Activated naive CD8-positive, alpha-beta T cell treated with anti-CD3 and anti-CD28 coated beads for 36 hours (primary cell): Measurements from ENCODE around the gene MBNL2. TPM values are rescaled to one million over a fixed set of nuclear protein-coding genes. Genes with fewer than 3 reads are reported as not detected.
A peak's percentile ranks its signal among the peaks of the same experiment; 100 is the strongest.
"Not testable (repeated sequence)": the region's sequence is repeated elsewhere in the genome, so short reads cannot be mapped to it uniquely, and the experiment has no call there.

Experiments
- DNase-seq: peaks from one replicate; pipeline ENCODE4 v3.0.0; 2021
- H3K27ac Mint-ChIP-seq: one replicate; pipeline ENCODE4 v1.8.0; 2022; ENCODE audit warnings: mild to moderate bottlenecking, moderate library complexity, mixed read lengths
- H3K27me3 Mint-ChIP-seq: one replicate; pipeline ENCODE4 v1.8.0; 2022; ENCODE audit warnings: mild to moderate bottlenecking, mixed read lengths
- H3K36me3 Mint-ChIP-seq: one replicate; pipeline ENCODE4 v1.8.0; 2021; ENCODE audit warnings: mild to moderate bottlenecking, mixed read lengths
- H3K4me1 Mint-ChIP-seq: one replicate; pipeline ENCODE4 v1.8.0; 2021; ENCODE audit warnings: mixed read lengths
- H3K4me3 Mint-ChIP-seq: one replicate; pipeline ENCODE4 v1.8.0; 2022; ENCODE audit warnings: mild to moderate bottlenecking, moderate library complexity, mixed read lengths
- H3K9me3 Mint-ChIP-seq: one replicate; pipeline ENCODE4 v1.8.0; 2022; ENCODE audit warnings: mixed read lengths
- total RNA-seq, 2 experiments: library from RNA; stranded (reverse); gene quantifications; one replicate each; pipeline ENCODE4 v1.2.3, GENCODE V29; 2021

The MBNL2 gene
- total RNA-seq, 2 experiments from 2014 or later, result 12.5 to 13.6 TPM

DNA sequence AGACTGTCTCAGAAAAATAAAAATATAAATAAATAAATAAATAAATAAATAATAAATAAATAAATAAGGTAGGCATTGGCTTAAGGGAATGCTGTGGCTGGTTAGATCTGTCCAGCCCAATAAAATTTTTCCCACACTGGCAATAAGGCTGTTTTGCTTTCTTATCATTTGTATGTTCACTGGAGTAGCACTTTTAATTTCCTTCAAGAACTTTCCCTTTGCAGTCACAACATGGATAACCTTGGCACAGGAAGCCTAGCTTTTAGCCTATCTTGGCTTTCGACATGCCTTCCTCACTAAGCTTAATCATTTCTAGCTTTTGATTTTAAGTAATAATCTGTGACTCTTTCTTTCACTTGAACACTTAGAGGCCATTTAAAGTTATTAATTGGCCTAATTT is 129.9 kb downstream of the MBNL2 start:
- H3K36me3 Mint-ChIP-seq, H3K27ac Mint-ChIP-seq, H3K4me1 Mint-ChIP-seq: not testable (repeated sequence)

DNA sequence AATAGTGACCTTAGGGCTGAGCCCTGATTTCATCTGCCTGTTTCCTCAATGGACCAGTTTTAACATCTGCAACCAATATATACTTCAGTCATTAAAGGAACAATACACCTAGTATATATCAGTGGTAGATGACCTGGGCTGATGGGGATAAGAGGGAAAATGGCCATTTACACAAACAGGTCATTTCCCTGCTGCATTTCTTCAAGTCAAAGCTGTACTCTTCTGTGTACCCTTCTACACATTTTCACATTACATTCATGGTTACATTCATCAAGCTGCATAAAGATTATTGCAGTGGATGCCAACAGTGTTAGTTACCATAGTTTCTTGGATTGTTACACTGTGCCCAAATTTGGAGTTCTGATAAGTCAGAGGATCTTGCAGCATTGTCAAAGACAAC is 130.7 kb downstream of the MBNL2 start:
- Mint-ChIP-seq H3K4me3 (no peak overlapping the region), H3K36me3 (peaks cover 8% of the 10 kb centered on the region), H3K9me3 (no peaks in the 10 kb centered on the region), H3K4me1 (no peaks in the 10 kb centered on the region), H3K27me3 (no peaks in the 10 kb centered on the region), H3K27ac (no peak overlapping the region)
- no peak for DNase-seq

More for the DNA sequence above, 129.9 kb downstream of the MBNL2 start:
- not testable (repeated sequence) for H3K9me3 Mint-ChIP-seq, H3K4me3 Mint-ChIP-seq, H3K27me3 Mint-ChIP-seq, DNase-seq

DNA sequence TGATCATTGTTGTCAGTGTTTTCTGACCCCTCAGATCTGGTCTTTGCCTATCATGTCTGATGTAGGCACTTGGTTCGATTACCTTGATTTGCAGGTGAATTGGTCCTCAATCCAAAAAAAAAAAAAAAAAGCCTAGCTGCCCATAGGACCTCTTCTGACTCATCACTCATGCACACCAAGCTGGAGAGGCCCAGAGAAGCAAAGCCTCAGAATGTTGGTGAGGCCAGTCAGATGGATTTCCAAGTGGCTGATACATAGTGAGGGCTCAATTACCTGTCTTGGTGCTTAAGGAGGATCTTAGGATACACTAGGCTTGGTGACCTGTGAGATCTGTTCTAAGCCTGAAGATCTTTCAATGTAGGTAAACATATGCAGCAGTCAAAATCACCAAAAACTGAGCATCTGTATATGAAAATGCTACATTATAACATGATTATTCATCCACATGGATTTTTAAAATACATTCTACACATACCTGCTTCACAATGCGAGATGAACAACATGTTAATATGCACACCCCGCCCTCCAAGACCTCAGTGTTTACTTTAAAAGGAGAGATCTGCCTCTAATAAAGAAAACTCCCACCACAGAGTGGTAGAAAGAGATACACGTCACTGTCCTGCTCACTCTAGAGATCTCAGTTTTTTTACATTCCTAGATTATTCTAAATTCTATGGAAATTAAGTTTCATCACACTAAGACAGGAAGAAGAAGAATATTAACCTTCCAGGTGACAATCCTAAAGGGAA is 132.0 kb downstream of the MBNL2 start:
- Mint-ChIP-seq H3K27ac (no peak overlapping the region), H3K27me3 (no peaks in the 10 kb centered on the region), H3K4me3 (no peak overlapping the region), H3K4me1 (no peaks in the 10 kb centered on the region), H3K36me3 (peaks cover 8% of the 10 kb centered on the region), H3K9me3 (no peaks in the 10 kb centered on the region)
- DNase-seq, result no peak

DNA sequence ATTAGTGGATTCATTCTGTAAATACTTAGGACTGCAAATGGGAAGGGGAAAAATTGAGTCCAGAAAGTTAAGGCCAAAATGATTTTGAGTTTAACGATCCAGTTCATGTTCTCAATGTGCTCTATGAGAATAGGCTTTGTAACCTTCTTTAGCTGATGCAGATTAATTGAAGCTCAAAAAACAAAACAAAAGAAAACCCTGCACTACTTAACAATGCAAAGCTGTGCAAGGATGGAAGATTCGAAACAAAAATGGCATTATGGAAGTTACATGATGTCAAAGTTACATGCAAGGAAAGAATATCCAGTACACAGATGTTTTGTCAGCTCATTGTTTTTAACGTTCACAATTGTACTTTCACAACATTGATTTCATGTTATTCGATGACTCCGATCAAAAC is 132.7 kb downstream of the MBNL2 start:
- no peaks in the 10 kb centered on the region for H3K27me3 Mint-ChIP-seq
- H3K36me3 Mint-ChIP-seq, result peaks cover 8% of the 10 kb centered on the region
- DNase-seq, result no peak
- H3K4me1 Mint-ChIP-seq, result peaks cover 2% of the 10 kb centered on the region
- no peaks in the 10 kb centered on the region for H3K9me3 Mint-ChIP-seq
- H3K4me3 Mint-ChIP-seq, result no peak overlapping the region
- H3K27ac Mint-ChIP-seq, result no peak overlapping the region

DNA sequence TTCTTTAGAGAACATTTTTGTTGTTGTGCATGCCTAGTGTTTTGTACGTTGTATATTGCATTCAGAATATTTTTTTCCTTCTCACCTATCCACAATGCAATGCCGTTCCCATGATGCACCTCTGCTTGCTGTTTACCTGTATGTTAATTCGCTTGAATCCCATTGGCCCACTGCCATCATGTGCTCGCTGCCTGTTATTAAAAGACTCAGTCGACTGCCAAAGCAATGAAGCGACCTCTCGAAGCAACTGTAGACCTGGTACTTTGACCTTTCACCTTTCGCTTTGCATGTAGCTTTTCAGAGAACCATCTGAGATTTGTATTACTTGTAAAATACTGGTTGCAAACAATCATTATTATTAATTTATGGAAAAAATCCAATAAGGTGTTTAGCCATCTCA is 134.5 kb downstream of the MBNL2 start:
- peaks cover 5% of the 10 kb centered on the region for H3K36me3 Mint-ChIP-seq
- no peaks in the 10 kb centered on the region for H3K9me3 Mint-ChIP-seq
- H3K4me1 Mint-ChIP-seq, result peaks cover 2% of the 10 kb centered on the region
- H3K27me3 Mint-ChIP-seq, result no peaks in the 10 kb centered on the region
- H3K27ac Mint-ChIP-seq, result no peak overlapping the region
- no peak overlapping the region for H3K4me3 Mint-ChIP-seq
- no peak for DNase-seq

DNA sequence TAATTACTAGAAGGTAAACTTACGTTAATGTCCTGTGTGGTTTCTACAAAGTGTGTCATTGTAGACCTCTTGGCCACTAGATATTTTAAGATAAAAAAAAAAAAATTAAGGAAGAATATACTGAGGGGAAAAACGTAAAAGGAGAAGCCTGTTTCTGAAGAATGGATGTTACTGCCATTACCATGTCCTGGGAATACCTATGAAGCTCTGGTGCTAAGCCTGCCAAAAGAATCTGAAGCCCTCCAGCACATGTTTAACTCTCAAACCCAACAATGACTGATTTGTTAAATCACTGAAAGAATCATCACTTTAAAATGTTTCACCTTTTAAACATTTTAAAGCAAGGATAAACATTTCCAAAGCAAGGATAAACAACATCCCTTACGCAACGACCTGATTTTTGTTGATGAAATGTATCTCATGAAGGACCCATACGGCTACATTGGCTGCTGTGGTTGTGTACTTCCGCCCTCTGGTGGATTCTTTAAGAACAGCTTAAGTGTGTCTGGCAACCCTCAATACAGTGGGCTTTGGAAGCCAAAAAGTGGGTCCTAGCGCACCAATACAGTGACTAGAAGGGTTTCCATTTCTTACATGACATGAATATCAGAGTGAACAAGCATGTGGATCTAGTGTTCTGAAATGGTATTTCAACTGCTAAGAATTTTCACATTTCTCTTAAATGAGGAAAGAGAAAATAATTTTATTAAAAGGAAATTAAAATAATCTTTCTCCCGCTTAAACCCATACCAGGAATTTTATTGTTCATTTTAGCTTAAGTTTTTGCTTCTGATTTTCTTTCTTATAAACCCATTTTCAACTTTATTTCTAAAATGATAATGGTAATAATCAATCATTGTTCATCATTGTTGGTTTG is 137.3 kb downstream of the MBNL2 start:
- no peaks in the 10 kb centered on the region for H3K27me3 Mint-ChIP-seq
- no peaks in the 10 kb centered on the region for H3K9me3 Mint-ChIP-seq
- no peak overlapping the region for H3K27ac Mint-ChIP-seq
- peaks cover 2% of the 10 kb centered on the region for H3K4me1 Mint-ChIP-seq
- peak; percentile 28 for DNase-seq
- peaks cover 7% of the 10 kb centered on the region for H3K36me3 Mint-ChIP-seq
- no peak overlapping the region for H3K4me3 Mint-ChIP-seq

DNA sequence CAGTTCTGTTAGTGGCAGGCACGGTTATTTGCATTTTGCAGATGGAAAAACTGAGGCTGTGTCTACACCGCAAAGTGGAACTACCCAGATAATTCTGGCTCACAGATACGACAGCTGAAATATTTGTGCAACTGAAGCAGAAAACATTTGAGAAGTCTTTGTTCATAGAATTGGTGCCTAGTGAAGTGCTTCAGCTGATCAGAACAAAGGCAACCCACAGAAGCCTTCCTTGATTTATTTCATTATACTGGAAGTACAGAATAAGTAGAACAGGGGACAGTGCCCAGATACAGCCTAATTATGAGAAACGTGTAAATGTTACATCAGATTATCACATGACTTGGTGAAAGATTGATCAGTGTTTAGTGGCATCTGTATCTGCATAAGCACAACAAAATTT is 138.5 kb downstream of the MBNL2 start:
- no peaks in the 10 kb centered on the region for H3K27me3 Mint-ChIP-seq
- no peak for DNase-seq
- H3K36me3 Mint-ChIP-seq, result peaks cover 7% of the 10 kb centered on the region
- no peak overlapping the region for H3K27ac Mint-ChIP-seq
- H3K9me3 Mint-ChIP-seq, result no peaks in the 10 kb centered on the region
- no peak overlapping the region for H3K4me3 Mint-ChIP-seq
- H3K4me1 Mint-ChIP-seq, result peaks cover 7% of the 10 kb centered on the region

DNA sequence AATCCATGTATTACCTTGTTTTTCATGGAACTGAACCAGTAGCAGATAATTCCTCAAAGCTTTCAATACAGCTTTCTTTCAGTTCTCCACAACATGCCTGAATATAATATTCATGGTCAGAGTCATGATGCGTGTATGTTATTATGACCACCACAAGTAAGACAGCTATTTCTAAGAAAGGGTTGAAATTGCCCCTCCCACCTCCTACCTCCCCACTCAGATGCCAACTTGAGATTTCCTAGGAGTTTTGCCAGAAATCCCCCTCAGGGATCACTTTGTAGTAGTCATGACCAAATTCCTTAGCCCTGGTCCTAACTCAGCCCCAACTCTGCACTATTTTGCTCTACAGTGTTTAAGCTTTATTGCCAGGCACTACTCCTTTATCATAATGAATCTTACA is 141.9 kb downstream of the MBNL2 start:
- peaks cover 13% of the 10 kb centered on the region for H3K4me1 Mint-ChIP-seq
- H3K36me3 Mint-ChIP-seq, result peaks cover 15% of the 10 kb centered on the region
- H3K27ac Mint-ChIP-seq, result no peak overlapping the region

DNA sequence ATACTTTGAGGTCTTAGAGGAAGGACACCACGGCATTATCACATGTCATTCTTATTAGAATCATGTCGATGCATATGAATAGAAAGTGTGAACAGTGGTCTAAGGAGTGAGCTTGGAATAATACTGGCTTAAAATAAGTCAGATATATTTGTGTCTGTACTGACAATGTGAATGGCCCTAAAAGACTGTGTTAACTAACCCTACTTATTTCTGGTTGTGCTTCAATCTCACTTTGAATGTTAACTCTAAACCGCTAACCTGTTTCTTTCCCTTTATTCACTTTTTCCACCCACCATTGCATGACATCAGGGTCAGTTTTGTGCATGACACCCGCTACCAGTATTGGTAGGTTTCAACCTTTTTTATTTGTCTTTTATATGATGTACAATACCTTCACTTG is 142.7 kb downstream of the MBNL2 start:
- no peak for DNase-seq
- H3K36me3 Mint-ChIP-seq, result peaks cover 15% of the 10 kb centered on the region
- no peaks in the 10 kb centered on the region for H3K9me3 Mint-ChIP-seq
- no peak overlapping the region for H3K4me3 Mint-ChIP-seq
- H3K27me3 Mint-ChIP-seq, result no peaks in the 10 kb centered on the region
- H3K4me1 Mint-ChIP-seq, result peaks cover 13% of the 10 kb centered on the region
- H3K27ac Mint-ChIP-seq, result no peak overlapping the region

More for the DNA sequence above, 141.9 kb downstream of the MBNL2 start:
- Mint-ChIP-seq H3K9me3 (no peaks in the 10 kb centered on the region), H3K4me3 (no peak overlapping the region), H3K27me3 (no peaks in the 10 kb centered on the region)
- no peak for DNase-seq

DNA sequence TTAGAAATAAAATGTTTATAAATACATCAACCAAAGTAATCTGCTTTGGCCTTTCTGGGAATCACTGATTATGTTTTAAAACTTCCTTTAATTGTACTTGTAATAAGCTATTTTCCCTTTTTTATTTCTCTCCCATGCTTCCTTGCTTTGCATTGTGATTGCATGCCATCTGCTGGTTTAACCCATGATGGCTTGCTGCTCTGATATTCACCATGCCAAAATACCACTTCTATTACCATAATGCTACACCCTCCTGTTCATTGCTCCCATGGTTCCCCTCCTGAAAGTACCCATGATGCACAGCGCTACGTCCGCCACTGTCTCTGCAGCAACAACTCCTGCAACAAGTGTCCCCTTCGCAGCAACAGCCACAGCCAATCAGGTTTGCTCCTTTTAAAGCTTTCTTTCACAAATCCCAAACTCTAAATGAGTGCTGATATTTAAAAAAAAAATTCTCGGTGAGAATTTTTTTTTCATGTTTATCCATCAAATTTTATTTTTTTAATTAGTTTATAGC is 144.1 kb downstream of the MBNL2 start:
- Mint-ChIP-seq H3K9me3 (no peaks in the 10 kb centered on the region), H3K36me3 (peaks cover 12% of the 10 kb centered on the region), H3K4me3 (no peak overlapping the region), H3K27ac (no peak overlapping the region), H3K4me1 (peaks cover 13% of the 10 kb centered on the region), H3K27me3 (no peaks in the 10 kb centered on the region)
- no peak for DNase-seq

DNA sequence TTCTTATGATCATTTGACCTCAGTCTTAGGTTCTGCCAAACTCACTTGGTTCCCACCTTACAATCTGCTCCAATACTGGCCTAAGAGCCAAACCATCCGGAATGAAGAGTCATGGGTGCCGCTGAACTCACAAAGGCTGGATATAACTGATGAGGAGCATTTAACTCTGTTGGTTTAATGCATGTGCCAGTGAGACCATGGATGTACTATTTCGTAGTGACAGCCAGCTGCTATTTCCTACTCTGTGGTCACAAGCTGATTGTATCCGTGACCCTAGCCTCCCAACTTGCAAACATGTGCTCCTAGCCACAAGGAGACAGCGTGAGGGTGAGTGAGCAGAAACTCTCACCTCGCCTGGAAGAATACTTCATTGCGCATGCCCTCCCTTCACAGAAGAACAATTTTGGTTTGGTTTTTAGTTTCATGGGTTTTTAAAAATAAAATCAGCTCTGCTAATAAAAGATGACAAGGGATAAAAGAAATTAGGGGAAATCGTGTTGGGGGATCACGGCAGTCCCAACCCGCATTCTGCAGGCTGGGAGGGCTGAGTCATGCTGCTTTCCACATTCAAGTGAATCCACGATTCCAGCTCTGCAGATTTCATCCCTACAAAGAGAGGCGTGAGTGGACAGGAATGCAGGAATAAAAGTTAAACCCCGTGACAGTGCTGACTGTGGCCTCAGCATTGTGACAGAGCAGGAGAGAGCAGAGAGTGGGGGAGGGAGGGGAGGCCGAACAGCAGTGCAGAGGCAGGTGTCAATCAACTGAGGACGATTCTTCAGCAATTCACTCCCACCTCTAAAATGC is 145.1 kb downstream of the MBNL2 start:
- H3K27ac Mint-ChIP-seq, result no peak overlapping the region
- H3K9me3 Mint-ChIP-seq, result no peaks in the 10 kb centered on the region
- peaks cover 10% of the 10 kb centered on the region for H3K36me3 Mint-ChIP-seq
- DNase-seq, result no peak
- peaks cover 13% of the 10 kb centered on the region for H3K4me1 Mint-ChIP-seq
- no peaks in the 10 kb centered on the region for H3K27me3 Mint-ChIP-seq
- H3K4me3 Mint-ChIP-seq, result no peak overlapping the region

DNA sequence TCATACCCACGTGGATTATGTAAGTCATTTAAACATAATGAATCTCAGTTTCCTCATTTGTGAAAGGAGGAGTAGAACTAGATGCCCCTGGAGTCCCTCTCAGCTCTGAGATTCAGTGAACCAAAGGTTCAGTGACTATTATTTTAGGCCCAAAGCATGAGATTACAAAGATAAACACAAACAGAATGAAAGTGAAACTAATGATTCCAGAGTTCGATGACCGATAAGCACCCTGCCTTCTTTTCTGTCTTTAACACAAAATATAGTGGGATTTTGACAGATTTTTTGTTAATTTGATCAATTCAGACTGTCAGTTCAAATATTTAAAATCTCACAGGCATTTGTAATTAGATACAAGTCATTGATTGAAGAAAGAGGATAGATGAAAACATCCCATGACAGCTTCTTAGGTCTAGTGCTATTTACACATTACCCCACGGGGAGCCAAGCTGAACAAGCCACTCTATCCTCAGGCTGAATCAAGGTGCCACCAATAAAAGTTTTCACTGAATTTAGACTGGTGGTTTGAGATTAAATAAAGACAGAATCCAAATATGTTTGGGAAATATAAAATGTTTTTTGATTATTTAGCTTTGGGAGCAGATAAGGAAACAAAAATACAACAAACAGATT is 147.2 kb downstream of the MBNL2 start:
- Mint-ChIP-seq H3K4me1 (peaks cover 13% of the 10 kb centered on the region), H3K36me3 (peaks cover 9% of the 10 kb centered on the region), H3K27me3 (no peaks in the 10 kb centered on the region), H3K27ac (peak overlapping the region; percentile 34), H3K9me3 (no peaks in the 10 kb centered on the region), H3K4me3 (peak overlapping the region; percentile 71)
- DNase-seq, result no peak

DNA sequence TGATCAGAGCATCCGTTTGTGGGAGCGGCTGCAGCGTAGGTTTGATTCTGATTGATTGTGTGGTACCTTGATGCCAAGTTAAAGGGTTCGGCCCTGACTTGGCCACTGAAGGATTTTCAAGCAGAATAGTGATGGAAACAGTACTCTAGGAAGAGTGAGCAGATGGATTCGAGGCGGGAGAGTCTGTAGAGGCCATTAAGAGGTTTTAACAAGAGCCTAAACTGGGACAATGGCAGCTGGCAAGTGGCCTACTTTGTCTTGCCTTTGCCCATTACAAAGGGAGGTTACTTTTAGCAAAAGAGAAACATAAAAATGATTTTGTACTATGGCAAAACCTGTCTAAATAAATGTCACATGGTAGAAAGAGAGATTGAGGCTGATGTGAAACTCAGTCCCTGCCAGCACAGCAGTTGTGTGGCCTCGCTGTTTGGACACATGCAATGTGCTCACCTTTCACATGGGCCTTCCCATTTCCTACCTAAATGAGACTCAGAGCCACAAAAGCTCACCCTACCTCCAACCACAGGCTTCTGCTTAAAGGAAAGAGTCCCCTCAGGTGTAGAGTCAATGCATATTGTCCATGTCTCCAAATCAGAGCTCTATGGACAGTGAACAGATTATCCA is 149.5 kb downstream of the MBNL2 start:
- Mint-ChIP-seq H3K36me3 (peaks cover 13% of the 10 kb centered on the region), H3K4me3 (no peak overlapping the region)

DNA sequence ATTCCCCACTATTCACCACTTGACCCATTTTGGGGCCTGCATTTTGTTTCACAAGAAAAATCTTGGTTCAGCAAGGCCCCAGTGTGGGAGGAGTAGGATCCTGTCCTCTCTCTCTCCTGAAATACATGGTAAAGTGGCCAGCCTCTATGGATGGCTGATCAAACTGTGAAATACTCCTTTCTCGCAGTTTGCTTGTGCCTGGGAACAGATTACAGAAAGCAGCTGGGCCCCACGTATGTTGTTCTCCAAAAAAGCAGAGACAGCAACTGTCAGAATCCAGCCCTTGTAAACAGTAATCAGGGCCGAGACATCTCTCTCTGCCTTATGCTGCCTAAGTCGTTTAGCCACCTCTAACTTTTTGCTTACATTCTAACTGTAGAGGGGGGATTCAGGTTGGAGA is 150.8 kb downstream of the MBNL2 start:
- Mint-ChIP-seq H3K27ac (no peak overlapping the region), H3K27me3 (no peaks in the 10 kb centered on the region), H3K9me3 (no peaks in the 10 kb centered on the region), H3K4me3 (no peak overlapping the region), H3K36me3 (peaks cover 13% of the 10 kb centered on the region), H3K4me1 (peaks cover 5% of the 10 kb centered on the region)
- no peak for DNase-seq

More for the DNA sequence above, 149.5 kb downstream of the MBNL2 start:
- H3K27ac Mint-ChIP-seq, result no peak overlapping the region
- peaks cover 8% of the 10 kb centered on the region for H3K4me1 Mint-ChIP-seq
- H3K27me3 Mint-ChIP-seq, result no peaks in the 10 kb centered on the region
- no peaks in the 10 kb centered on the region for H3K9me3 Mint-ChIP-seq
- no peak for DNase-seq
